K562 (cell line): ENCODE measurements around the gene GABRR2. TPM values are rescaled to one million over a fixed set of nuclear protein-coding genes. Genes with fewer than 3 reads are reported as not detected.

Experiments
- ATAC-seq: fragments of 200-7000 bp; cut with Tn5 transposase; 3 replicates; pipeline ENCODE4 v1.9.1; 2020; ENCODE audit warnings: moderate library complexity
- BruUV-seq: library from RNA; stranded (reverse); fragments of 400-500 nt; replicated peaks from 2 replicates; lab custom pipeline; 2021; lab: Mats Ljungman, UMichigan
- CTCF ChIA-PET: fragments of 300-600 bp; formaldehyde crosslinking; extraction: SDS; loops from one replicate; lab custom pipeline; 2021; ENCODE audit warnings: low intra/inter-chr PET ratio; lab: Yijun Ruan, JAX
- POLR2A ChIA-PET: fragments of 300-600, 350-650 bp; sonication (Branson Sonifier 250); formaldehyde crosslinking; extraction: SDS; loops from one replicate; lab custom pipeline; 2021; ENCODE audit warnings: antibody characterized with exemption, inconsistent platforms; lab: Yijun Ruan, JAX
- DNase-seq, 4 experiments: peaks; one replicate each; pipeline versions ENCODE4 v3.0.0 to v3.0.0-alpha.2; 2011 to 2018; ENCODE audit warnings: low spot score in 3 of 4, mixed read lengths in 3 of 4; ENCODE audit errors: extremely low read depth in 1 of 4
- FAIRE-seq: peaks from 2 replicates; lab custom pipeline; 2011; peaks lifted over from hg19 to GRCh38; lab: Jason Lieb, UNC
- H2AFZ ChIP-seq: 2 replicates; pipeline ENCODE4 v1.6.0; 2011; ENCODE audit warnings: low read depth, low read length, control low read depth, inconsistent platforms
- H3K27ac ChIP-seq: fragments of 200-600 bp; 3 replicates; pipeline ENCODE4 v1.8.0; 2011; ENCODE audit warnings: low read depth, mild to moderate bottlenecking, control low read depth, inconsistent platforms, low read length, moderate library complexity, mixed read lengths; ENCODE audit errors: extremely low read depth
- H3K27me3 ChIP-seq, 2 experiments: fragments of 300-600 bp in 1 of 2; 2 replicates in 1 of 2; 3 replicates in 1 of 2; pipeline versions ENCODE4 v1.6.0 to v1.8.0; 2011; ENCODE audit warnings: inconsistent platforms in 2 of 2, low read length in 2 of 2, mild to moderate bottlenecking in 1 of 2, mixed read lengths in 1 of 2, moderate library complexity in 1 of 2; ENCODE audit not compliant: control insufficient read depth in 2 of 2, insufficient read depth in 2 of 2
- H3K36me3 ChIP-seq: fragments of 300-600 bp; 3 replicates; pipeline ENCODE4 v1.8.0; 2011; ENCODE audit warnings: mild to moderate bottlenecking, low read length, inconsistent platforms; ENCODE audit not compliant: control insufficient read depth, insufficient read depth
- H3K4me1 ChIP-seq, 2 experiments: fragments of 200-600 bp in 1 of 2; replicated peaks in 1 of 2; 2 replicates in 1 of 2; 3 replicates in 1 of 2; pipeline versions ENCODE4 v1.5.1 to v1.8.0; 2011; ENCODE audit warnings: inconsistent platforms in 2 of 2, low read length in 2 of 2, mild to moderate bottlenecking in 1 of 2, mixed read lengths in 1 of 2, moderate library complexity in 1 of 2; ENCODE audit not compliant: control insufficient read depth in 2 of 2, insufficient read depth in 2 of 2
- H3K4me2 ChIP-seq: 2 replicates; pipeline ENCODE4 v1.6.1; 2011; ENCODE audit warnings: low read length, control low read depth, inconsistent platforms, mixed read lengths; ENCODE audit not compliant: insufficient read depth
- H3K4me3 ChIP-seq: fragments of 200-600 bp; sonication (generic), shearing (Covaris generic); 2 replicates; pipeline ENCODE4 v1.5.1; 2016; ENCODE audit warnings: control low read depth, inconsistent platforms
- H3K79me2 ChIP-seq: fragments of 200-600 bp; 3 replicates; pipeline ENCODE4 v1.8.0; 2011; ENCODE audit warnings: low read length, inconsistent platforms; ENCODE audit not compliant: control insufficient read depth, insufficient read depth
- H3K9ac ChIP-seq, 2 experiments: 2 replicates each; pipeline versions ENCODE4 v1.6.0 to v1.6.1; 2011; ENCODE audit warnings: low read depth in 2 of 2, low read length in 2 of 2, control low read depth in 1 of 2, inconsistent platforms in 1 of 2, mild to moderate bottlenecking in 1 of 2, mixed read lengths in 1 of 2; ENCODE audit not compliant: insufficient read depth in 1 of 2
- H3K9me1 ChIP-seq: one replicate; pipeline ENCODE4 v1.6.0; 2011; ENCODE audit warnings: inconsistent platforms, mild to moderate bottlenecking, low read length, moderate library complexity; ENCODE audit not compliant: control insufficient read depth, insufficient read depth
- H3K9me3 ChIP-seq: replicated peaks from 2 replicates; pipeline ENCODE4 v1.5.1; 2011; ENCODE audit warnings: low read depth, low read length, inconsistent platforms; ENCODE audit not compliant: control insufficient read depth, insufficient read depth
- H4K20me1 ChIP-seq: replicated peaks from 2 replicates; pipeline ENCODE4 v1.6.1; 2011; ENCODE audit warnings: low read length, inconsistent platforms, mixed read lengths; ENCODE audit not compliant: control insufficient read depth, insufficient read depth
- E2F6 ChIP-seq, 2 experiments: IDR thresholded peaks; 2 replicates each; pipeline ENCODE4 v1.6.1; 2011; ENCODE audit warnings: borderline replicate concordance in 1 of 2, control low read depth in 1 of 2, low read depth in 1 of 2, low read length in 1 of 2, mild to moderate bottlenecking in 1 of 2, mixed read lengths in 1 of 2, moderate library complexity in 1 of 2; ENCODE audit not compliant: insufficient read depth in 1 of 2, insufficient read length in 1 of 2, poor library complexity in 1 of 2, severe bottlenecking in 1 of 2; ENCODE audit errors: extremely low read depth in 1 of 2
- L3MBTL2 ChIP-seq: fragments of 450-650 bp; IDR thresholded peaks from 2 replicates; pipeline ENCODE4 v1.6.1; 2016; ENCODE audit warnings: mild to moderate bottlenecking, moderate library complexity
- ZBTB1 ChIP-seq: sonication (generic); formaldehyde crosslinking; IDR thresholded peaks from 2 replicates; pipeline ENCODE4 v1.8.1; 2023; ENCODE audit warnings: missing genetic modification reagents, low read depth, mild to moderate bottlenecking, borderline replicate concordance
- WGBS: fragments of 100-300 bp; shearing (Covaris generic); methylation state at CpG from one replicate; pipeline ENCODE4 v1.1.6; 2016; ENCODE audit warnings: low coverage, mixed read lengths; ENCODE audit not compliant: insufficient coverage; ENCODE audit errors: missing lambda C conversion rate; 5-methylcytosine and 5-hydroxymethylcytosine counted together
- in situ Hi-C: fragments of 300-500 bp; cut with MboI; formaldehyde crosslinking; loops from 4 replicates; pipeline ENCODE4 v1.15.0; 2018; ENCODE audit warnings: inconsistent platforms, mixed read lengths
- intact Hi-C: fragments of 100-400 bp; cut with micrococcal nuclease; formaldehyde crosslinking; loops from 2 replicates; pipeline ENCODE4 v1.14.2; 2022
- polyA plus RNA-seq, 8 experiments: library from polyadenylated mRNA; depleted of rRNA in 4 of 8; stranded (reverse) in 5 of 8; unstranded in 3 of 8; fragments of >200 nt; fragmentation: Nextera tagmentation in 2 of 8; fragmentation: Illumina TruSeq in 1 of 8; extraction: Ambion mirVana in 2 of 8; extraction: Trizol in 1 of 8; gene quantifications; 2 replicates each; pipeline versions ENCODE4 v1.2.1 to v1.2.3, GENCODE V29; 2011 to 2014; ENCODE audit warnings: inconsistent platforms in 1 of 8, missing spikeins in 1 of 8
- total RNA-seq, 7 experiments: library from RNA; depleted of rRNA in 6 of 7; stranded (reverse); fragments of >200 nt in 6 of 7; fragmentation: Illumina TruSeq in 2 of 7; extraction: Trizol in 2 of 7; gene quantifications; 2 replicates each; pipeline versions ENCODE4 v1.2.1 to v1.2.3, GENCODE V29; 2011 to 2021; ENCODE audit warnings: low replicate concordance in 1 of 7

The GABRR2 gene
- total and polyA plus RNA-seq, 9 of the 15 experiments (the other 6 are each of a cell fraction or from before 2014, with no cell fraction given): 0.09 to 0.13 (median 0.10) TPM; not detected in 6

GRCh38 chr6:89310929-89311328, 4.2 kb downstream of the GABRR2 start:
- Histone ChIP-seq H3K36me3 (no peaks in the 10 kb centered on the region), H3K4me3 (no peak overlapping the region), H4K20me1 (no peaks in the 10 kb centered on the region), H3K27ac (no peak overlapping the region), H3K27me3 (peaks cover 0 to 11% of the 10 kb centered on the region in 2 experiments; a peak in 1 of 5 replicates), H3K9me3 (no peaks in the 10 kb centered on the region), H3K4me1 (peaks cover 0 to 2% of the 10 kb centered on the region in 2 experiments; a peak in 1 of 5 replicates), H3K79me2 (no peaks in the 10 kb centered on the region), H3K9ac (no peak overlapping the region), H2AFZ (0 out of 2 replicates have a peak overlapping the region, but pooled peaks have one; percentile 44), H3K9me1 (no peaks in the 10 kb centered on the region), H3K4me2 (no peak overlapping the region)
- no peak for DNase-seq
- intact Hi-C loops (loop anchor here (1.0 to 5.0 kb wide), 3 partner anchors 57 to 301 kb away; partner anchors contain the start of gene ANKRD6), in situ Hi-C loops (no loop called here)
- CTCF ChIA-PET: interaction anchor here (1.4 kb wide), 1 partner anchor 59 kb away, joined by 3 read pairs; no protein-coding TSS in a partner anchor
- WGBS: 7% methylated on average over 11 of the region's 11 CpGs
- POLR2A ChIA-PET: interaction anchor here (0.5 to 1.3 kb wide), 3 partner anchors 9 to 224 kb away, joined by 3 to 6 read pairs (median 3); no protein-coding TSS in a partner anchor
- no peak for FAIRE-seq
- peak; percentile 34 for ATAC-seq
- TF ChIP-seq ZBTB1 (CRISPR knock-in tag) (no peak), E2F6 (IDR thresholded peaks at IDR 0.05; ENCODE audit: borderline replicate concordance in 1 of 2, extremely low read depth in 1 of 2, insufficient read depth in 1 of 2, insufficient read length in 1 of 2, low read depth in 1 of 2, low read length in 1 of 2, poor library complexity in 1 of 2, severe bottlenecking in 1 of 2) (peak in 1 of 2 experiments; percentile 4), L3MBTL2 (peak; percentile 12; the same call in 1 of the 2 replicates)
- no TSS peak for BruUV-seq
